GM12874 (cell line): ENCODE results near the gene PCDH9.

ENCODE experiments used
- CTCF ChIP-seq: IDR thresholded peaks from 2 replicates; pipeline ENCODE4 v1.5.1; 2011; ENCODE audit warnings: low read depth, mild to moderate bottlenecking, control low read depth, low read length, moderate library complexity; ENCODE audit not compliant: insufficient read depth

PCDH9 gene

GRCh38 chr13:67186995-67187569, 43.1 kb downstream of the PCDH9 start:
- no peak for TF ChIP-seq CTCF

- no peak for TF ChIP-seq CTCF
These were observed 45.9 kb downstream of the PCDH9 start for GRCh38 chr13:67184247-67184646.

- TF ChIP-seq CTCF = no peak
These were observed 47.0 kb downstream of the PCDH9 start for GRCh38 chr13:67183151-67183550.

GRCh38 chr13:67175836-67176459, 54.2 kb downstream of the PCDH9 start:
- TF ChIP-seq CTCF = no peak

GRCh38 chr13:67168384-67168783, 61.8 kb downstream of the PCDH9 start:
- TF ChIP-seq CTCF = no peak

GRCh38 chr13:67167420-67167819, 62.7 kb downstream of the PCDH9 start:
- TF ChIP-seq CTCF = no peak

GRCh38 chr13:67161176-67161575, 69.0 kb downstream of the PCDH9 start:
- TF ChIP-seq CTCF = no peak
